22Rv1 (cell line): Measurements from ENCODE around the gene TSPAN14.
"Not testable (repeated sequence)": the region's sequence is repeated elsewhere in the genome, so short reads cannot be mapped to it uniquely, and the experiment has no call there.

ENCODE experiments used
- H3K27ac ChIP-seq: fragments of 450-650 bp; 2 replicates; pipeline ENCODE4 v1.5.1; 2017
- CTCF ChIP-seq: fragments of 450-650 bp; IDR thresholded peaks from 2 replicates; pipeline ENCODE4 v1.5.1; 2017; ENCODE audit warnings: mild to moderate bottlenecking
- ZFX ChIP-seq: fragments of 450-650 bp; IDR thresholded peaks from 2 replicates; pipeline ENCODE4 v1.6.1; 2017; ENCODE audit warnings: antibody characterized with exemption, borderline replicate concordance

The TSPAN14 gene

GRCh38 chr10:80415734-80416478 lies 38.2 kb upstream of the TSPAN14 start:
- TF ChIP-seq CTCF = no peak

GRCh38 chr10:80416479-80417098 lies 37.5 kb upstream of the TSPAN14 start:
- H3K27ac ChIP-seq = no peak overlapping the region
- TF ChIP-seq CTCF (no peak), ZFX (no peak)

More at GRCh38 chr10:80415734-80416478, 38.2 kb upstream of the TSPAN14 start:
- no peak overlapping the region for H3K27ac ChIP-seq

GRCh38 chr10:80417256-80417655 lies 36.9 kb upstream of the TSPAN14 start:
- H3K27ac ChIP-seq = not testable (repeated sequence)

- H3K27ac ChIP-seq = no peak overlapping the region
- TF ChIP-seq ZFX (no peak), CTCF (no peak)
Observed at GRCh38 chr10:80421050-80421706, 32.9 kb upstream of the TSPAN14 start.

- H3K27ac ChIP-seq = no peak overlapping the region
- TF ChIP-seq ZFX = no peak
- TF ChIP-seq CTCF = no peak
Observed at GRCh38 chr10:80421707-80422536, 32.2 kb upstream of the TSPAN14 start.

- no peak overlapping the region for H3K27ac ChIP-seq
- TF ChIP-seq ZFX = no peak
- TF ChIP-seq CTCF = no peak
Observed at GRCh38 chr10:80425901-80426300, 28.2 kb upstream of the TSPAN14 start.

GRCh38 chr10:80427541-80427940 lies 26.6 kb upstream of the TSPAN14 start:
- H3K27ac ChIP-seq = no peak overlapping the region
- TF ChIP-seq ZFX = no peak
- TF ChIP-seq CTCF = no peak
